ENCODE results near the gene TGFBR1.

Gene TGFBR1

GRCh38 chr9:99173570-99174504, 68.9 kb downstream of the TGFBR1 start:
- ATAC-seq, result peak; percentile 52
- Mint-ChIP-seq H3K27ac (peak overlapping the region; percentile 77), H3K36me3 (no peaks in the 10 kb centered on the region), H3K4me1 (peaks cover 54% of the 10 kb centered on the region), H3K9me3 (no peaks in the 10 kb centered on the region), H3K4me3 (no peak overlapping the region), H3K27me3 (no peaks in the 10 kb centered on the region)

GRCh38 chr9:99176527-99177013, 71.7 kb downstream of the TGFBR1 start:
- no peak for ATAC-seq
- H3K27me3 Mint-ChIP-seq, result no peaks in the 10 kb centered on the region
- no peak overlapping the region for H3K4me3 Mint-ChIP-seq
- peaks cover 69% of the 10 kb centered on the region for H3K4me1 Mint-ChIP-seq
- H3K36me3 Mint-ChIP-seq, result peaks cover 13% of the 10 kb centered on the region
- peak overlapping the region; percentile 93 for H3K27ac Mint-ChIP-seq
- H3K9me3 Mint-ChIP-seq, result no peaks in the 10 kb centered on the region

- Mint-ChIP-seq H3K27me3 (no peaks in the 10 kb centered on the region), H3K4me1 (peaks cover 73% of the 10 kb centered on the region), H3K27ac (peak overlapping the region; percentile 93)
These were observed 72.9 kb downstream of the TGFBR1 start for GRCh38 chr9:99177576-99178366.

GRCh38 chr9:99178912-99179872, 74.3 kb downstream of the TGFBR1 start:
- Mint-ChIP-seq H3K36me3 (peaks cover 13% of the 10 kb centered on the region), H3K4me1 (peaks cover 81% of the 10 kb centered on the region), H3K27ac (peak overlapping the region; percentile 93), H3K27me3 (no peaks in the 10 kb centered on the region), H3K9me3 (no peaks in the 10 kb centered on the region), H3K4me3 (no peak overlapping the region)
- ATAC-seq, result peak; percentile 73

More at GRCh38 chr9:99177576-99178366, 72.9 kb downstream of the TGFBR1 start:
- Mint-ChIP-seq H3K36me3 (peaks cover 13% of the 10 kb centered on the region), H3K4me3 (no peak overlapping the region), H3K9me3 (no peaks in the 10 kb centered on the region)
- ATAC-seq, result no peak

GRCh38 chr9:99180199-99180598, 75.3 kb downstream of the TGFBR1 start:
- Mint-ChIP-seq H3K4me3 (no peak overlapping the region), H3K4me1 (peaks cover 87% of the 10 kb centered on the region), H3K27me3 (no peaks in the 10 kb centered on the region), H3K9me3 (no peaks in the 10 kb centered on the region), H3K36me3 (peaks cover 13% of the 10 kb centered on the region), H3K27ac (peak overlapping the region; percentile 93)
- ATAC-seq, result peak; percentile 28

- no peaks in the 10 kb centered on the region for H3K9me3 Mint-ChIP-seq
- peaks cover 92% of the 10 kb centered on the region for H3K4me1 Mint-ChIP-seq
- no peak for ATAC-seq
- H3K27ac Mint-ChIP-seq, result peak overlapping the region; percentile 93
- H3K27me3 Mint-ChIP-seq, result no peaks in the 10 kb centered on the region
- H3K4me3 Mint-ChIP-seq, result no peak overlapping the region
- H3K36me3 Mint-ChIP-seq, result peaks cover 13% of the 10 kb centered on the region
These were observed 75.7 kb downstream of the TGFBR1 start for GRCh38 chr9:99180662-99181061.

- H3K36me3 Mint-ChIP-seq, result peaks cover 13% of the 10 kb centered on the region
- no peaks in the 10 kb centered on the region for H3K9me3 Mint-ChIP-seq
- peaks cover 96% of the 10 kb centered on the region for H3K4me1 Mint-ChIP-seq
- H3K27me3 Mint-ChIP-seq, result no peaks in the 10 kb centered on the region
- peak overlapping the region; percentile 93 for H3K27ac Mint-ChIP-seq
- no peak overlapping the region for H3K4me3 Mint-ChIP-seq
- no peak for ATAC-seq
These were observed 76.3 kb downstream of the TGFBR1 start for GRCh38 chr9:99181206-99181605.

GRCh38 chr9:99181621-99182020, 76.7 kb downstream of the TGFBR1 start:
- Mint-ChIP-seq H3K27ac (peak overlapping the region; percentile 93), H3K27me3 (no peaks in the 10 kb centered on the region), H3K4me3 (peak overlapping the region; percentile 11), H3K36me3 (peaks cover 13% of the 10 kb centered on the region), H3K9me3 (no peaks in the 10 kb centered on the region), H3K4me1 (peaks cover 96% of the 10 kb centered on the region)
- ATAC-seq, result peak; percentile 80

GRCh38 chr9:99182356-99182755, 77.4 kb downstream of the TGFBR1 start:
- Mint-ChIP-seq H3K9me3 (no peaks in the 10 kb centered on the region), H3K27ac (peak overlapping the region; percentile 93), H3K4me1 (peaks cover 97% of the 10 kb centered on the region), H3K36me3 (peaks cover 13% of the 10 kb centered on the region), H3K27me3 (no peaks in the 10 kb centered on the region), H3K4me3 (peak overlapping the region; percentile 15)
- no peak for ATAC-seq

- H3K9me3 Mint-ChIP-seq, result no peaks in the 10 kb centered on the region
- peaks cover 100% of the 10 kb centered on the region for H3K4me1 Mint-ChIP-seq
- no peak for ATAC-seq
- H3K36me3 Mint-ChIP-seq, result peaks cover 13% of the 10 kb centered on the region
- H3K27me3 Mint-ChIP-seq, result no peaks in the 10 kb centered on the region
- peak overlapping the region; percentile 93 for H3K27ac Mint-ChIP-seq
- H3K4me3 Mint-ChIP-seq, result no peak overlapping the region
These were observed 78.7 kb downstream of the TGFBR1 start for GRCh38 chr9:99183616-99184015.

GRCh38 chr9:99184110-99184474, 79.2 kb downstream of the TGFBR1 start:
- H3K27ac Mint-ChIP-seq, result peak overlapping the region; percentile 93
- ATAC-seq, result peak; percentile 1
- no peaks in the 10 kb centered on the region for H3K27me3 Mint-ChIP-seq
- H3K36me3 Mint-ChIP-seq, result peaks cover 13% of the 10 kb centered on the region
- peak overlapping the region; percentile 22 for H3K4me3 Mint-ChIP-seq
- peaks cover 100% of the 10 kb centered on the region for H3K4me1 Mint-ChIP-seq
- H3K9me3 Mint-ChIP-seq, result no peaks in the 10 kb centered on the region

- peak; percentile 87 for ATAC-seq
- Mint-ChIP-seq H3K36me3 (peaks cover 13% of the 10 kb centered on the region), H3K27ac (peak overlapping the region; percentile 93), H3K27me3 (no peaks in the 10 kb centered on the region), H3K9me3 (no peaks in the 10 kb centered on the region), H3K4me3 (peak overlapping the region; percentile 25), H3K4me1 (peaks cover 100% of the 10 kb centered on the region)
These were observed 79.8 kb downstream of the TGFBR1 start for GRCh38 chr9:99184475-99185347.

- peak overlapping the region; percentile 93 for H3K27ac Mint-ChIP-seq
- no peak overlapping the region for H3K4me3 Mint-ChIP-seq
- H3K36me3 Mint-ChIP-seq, result peaks cover 10% of the 10 kb centered on the region
- H3K27me3 Mint-ChIP-seq, result no peaks in the 10 kb centered on the region
- no peaks in the 10 kb centered on the region for H3K9me3 Mint-ChIP-seq
- peaks cover 100% of the 10 kb centered on the region for H3K4me1 Mint-ChIP-seq
- ATAC-seq, result no peak
These were observed 80.4 kb downstream of the TGFBR1 start for GRCh38 chr9:99185348-99185632.

- Mint-ChIP-seq H3K36me3 (peaks cover 3% of the 10 kb centered on the region), H3K27me3 (no peaks in the 10 kb centered on the region), H3K4me1 (peaks cover 100% of the 10 kb centered on the region), H3K27ac (peak overlapping the region; percentile 93), H3K9me3 (no peaks in the 10 kb centered on the region), H3K4me3 (no peak overlapping the region)
- ATAC-seq, result no peak
These were observed 81.0 kb downstream of the TGFBR1 start for GRCh38 chr9:99185934-99186333.
